Gastroesophageal sphincter (tissue), 4 donors: ENCODE results near the gene ADGRG4. TPM values are rescaled to one million over a fixed set of nuclear protein-coding genes. Genes with fewer than 3 reads are reported as not detected.
"Not testable (repeated sequence)": the region's sequence is repeated elsewhere in the genome, so short reads cannot be mapped to it uniquely, and the experiment has no call there.

ENCODE experiments used
- ATAC-seq: fragments of 150-250 bp; one replicate; pipeline ENCODE4 v1.9.1; 2016; ENCODE audit warnings: mild to moderate bottlenecking, moderate library complexity
- H3K27ac ChIP-seq, 4 donors: fragments of 200-600 bp; sonication (generic) in 3 of 4; 1 replicate in 3 of 4; 2 replicates in 1 of 4; pipeline ENCODE4 v1.5.1; 2016 to 2019
- H3K27me3 ChIP-seq: fragments of 200-600 bp; sonication (generic); one replicate; pipeline ENCODE4 v1.5.1; 2019
- H3K36me3 ChIP-seq, 2 donors: fragments of 200-600 bp; sonication (generic); one replicate each; pipeline ENCODE4 v1.5.1; 2019; ENCODE audit warnings: control low read depth in 1 of 2
- H3K4me1 ChIP-seq, 3 donors: fragments of 200-600 bp; sonication (generic); 1 replicate in 2 of 3; 2 replicates in 1 of 3; pipeline ENCODE4 v1.5.1; 2016 to 2019; ENCODE audit warnings: control low read depth in 2 of 3
- H3K4me3 ChIP-seq, 2 donors: fragments of 200-600 bp; sonication (generic); one replicate each; pipeline ENCODE4 v1.5.1; 2019; ENCODE audit warnings: mild to moderate bottlenecking in 1 of 2, moderate library complexity in 1 of 2
- H3K9me3 ChIP-seq, 3 donors: fragments of 200-600 bp; sonication (generic); one replicate each; pipeline ENCODE4 v1.5.1; 2017 to 2019; ENCODE audit warnings: control low read depth in 2 of 3
- EP300 ChIP-seq: sonication (generic); formaldehyde crosslinking; IDR thresholded peaks from one replicate; pipeline ENCODE4 v1.6.1; 2017; ENCODE audit warnings: antibody characterized with exemption, mild to moderate bottlenecking
- POLR2A ChIP-seq, 2 donors: fragments of 450-650 bp; IDR thresholded peaks; one replicate each; pipeline ENCODE4 v1.6.1; 2017; ENCODE audit warnings: antibody characterized with exemption in 2 of 2, mild to moderate bottlenecking in 2 of 2, moderate library complexity in 1 of 2
- POLR2AphosphoS5 ChIP-seq: sonication (generic); formaldehyde crosslinking; IDR thresholded peaks from one replicate; pipeline ENCODE4 v1.6.1; 2017; ENCODE audit warnings: antibody characterized with exemption
- WGBS, 2 donors: methylation state at CpG; one replicate each; pipeline ENCODE4 v1.1.5; 2018; ENCODE audit warnings: low coverage in 1 of 2; 5-methylcytosine and 5-hydroxymethylcytosine counted together
- total RNA-seq, 4 donors: library from RNA; depleted of rRNA; stranded (reverse); fragments of >200 nt; gene quantifications; one replicate each; pipeline ENCODE4 v1.1.0, GENCODE V29; 2016
- TF ChIP-seq, protein P1 (sequence below), 4 experiments: fragments of 200-600 bp in 2 of 4; fragments of 450-650 bp in 2 of 4; sonication (generic) in 1 of 4; IDR thresholded peaks; one replicate each; pipeline ENCODE4 v1.5.1; 2017 to 2019; ENCODE audit warnings: antibody characterized with exemption in 4 of 4, mild to moderate bottlenecking in 2 of 4, moderate library complexity in 2 of 4

ADGRG4 gene
- total RNA-seq, 4 donors from 2014 or later = 0.04 to 3.2 (median 0.16) TPM; not detected in 1

DNA sequence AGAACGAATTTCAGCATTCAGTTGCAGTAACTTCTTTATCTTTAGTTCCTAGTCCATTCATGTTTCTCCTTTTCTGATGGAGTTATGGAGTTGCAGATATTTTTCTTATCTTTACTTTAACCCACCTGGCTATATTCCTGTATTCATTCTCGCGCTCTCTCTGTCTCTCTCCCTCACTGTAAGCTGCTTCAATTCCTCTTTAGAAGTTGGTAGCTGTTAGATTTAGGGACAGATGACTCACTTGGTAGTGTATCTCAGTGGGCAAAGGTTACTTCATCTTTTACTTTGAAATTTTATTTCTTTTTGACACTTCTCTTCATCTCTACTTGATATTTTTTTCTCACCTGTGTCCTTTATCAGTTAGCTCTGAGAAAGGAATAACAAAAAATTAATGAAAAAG, 137.4 kb downstream of the ADGRG4 start:
- ATAC-seq = no peak

DNA sequence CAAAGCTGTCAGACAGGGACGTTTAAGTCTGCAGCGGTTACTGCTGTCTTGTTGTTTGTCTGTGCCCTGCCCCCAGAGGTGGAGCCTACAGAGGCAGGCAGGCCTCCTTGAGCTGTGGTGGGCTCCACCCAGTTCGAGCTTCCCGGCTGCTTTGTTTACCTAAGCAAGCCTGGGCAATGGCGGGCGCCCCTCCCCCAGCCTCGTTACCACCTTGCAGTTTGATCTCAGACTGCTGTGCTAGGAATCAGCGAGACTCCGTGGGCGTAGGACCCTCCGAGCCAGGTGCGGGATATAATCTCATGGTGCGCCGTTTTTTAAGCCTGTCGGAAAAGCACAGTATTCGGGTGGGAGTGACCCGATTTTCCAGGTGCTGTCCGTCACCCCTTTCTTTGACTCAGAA, 144.9 kb downstream of the ADGRG4 start:
- H3K36me3 ChIP-seq, H3K27me3 ChIP-seq, H3K4me1 ChIP-seq, H3K27ac ChIP-seq, ATAC-seq, H3K9me3 ChIP-seq, H3K4me3 ChIP-seq: not testable (repeated sequence)
- WGBS, 2 donors = no CpG with 5 or more reads among the region's 18 CpGs

More for the DNA sequence above, 137.4 kb downstream of the ADGRG4 start:
- 83% methylated on average over 1 to 3 of the region's 3 CpGs for WGBS, 2 donors
- H3K9me3 ChIP-seq = no peaks in the 10 kb centered on the region
- H3K27me3 ChIP-seq = no peaks in the 10 kb centered on the region
- no peak overlapping the region for H3K4me3 ChIP-seq
- no peak overlapping the region for H3K27ac ChIP-seq
- TF ChIP-seq POLR2AphosphoS5 = no peak
- H3K36me3 ChIP-seq = no peaks in the 10 kb centered on the region
- no peaks in the 10 kb centered on the region for H3K4me1 ChIP-seq

DNA sequence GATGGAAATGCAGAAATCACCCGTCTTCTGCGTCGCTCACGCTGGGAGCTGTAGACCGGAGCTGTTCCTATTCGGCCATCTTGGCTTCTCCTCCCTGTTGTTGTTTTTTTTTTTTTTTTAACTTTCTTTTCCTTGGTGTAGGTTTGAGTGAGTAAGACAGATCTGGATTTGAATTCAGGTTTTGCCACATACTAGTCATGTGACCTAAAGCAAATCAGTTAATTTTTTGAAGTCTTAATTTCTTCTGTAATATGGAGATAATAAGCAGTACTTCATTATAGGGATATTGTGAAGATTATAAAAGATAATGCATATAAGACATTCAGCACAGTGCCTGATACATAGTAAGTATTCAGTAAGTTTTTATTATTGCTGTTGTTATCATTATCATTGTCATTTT, 145.4 kb downstream of the ADGRG4 start:
- Histone ChIP-seq H3K27me3 (no peaks in the 10 kb centered on the region), H3K9me3 (no peaks in the 10 kb centered on the region), H3K27ac (no peak overlapping the region), H3K4me3 (no peak overlapping the region), H3K4me1 (no peaks in the 10 kb centered on the region), H3K36me3 (no peaks in the 10 kb centered on the region)
- TF ChIP-seq EP300 = no peak
- TF ChIP-seq, protein P1, sequence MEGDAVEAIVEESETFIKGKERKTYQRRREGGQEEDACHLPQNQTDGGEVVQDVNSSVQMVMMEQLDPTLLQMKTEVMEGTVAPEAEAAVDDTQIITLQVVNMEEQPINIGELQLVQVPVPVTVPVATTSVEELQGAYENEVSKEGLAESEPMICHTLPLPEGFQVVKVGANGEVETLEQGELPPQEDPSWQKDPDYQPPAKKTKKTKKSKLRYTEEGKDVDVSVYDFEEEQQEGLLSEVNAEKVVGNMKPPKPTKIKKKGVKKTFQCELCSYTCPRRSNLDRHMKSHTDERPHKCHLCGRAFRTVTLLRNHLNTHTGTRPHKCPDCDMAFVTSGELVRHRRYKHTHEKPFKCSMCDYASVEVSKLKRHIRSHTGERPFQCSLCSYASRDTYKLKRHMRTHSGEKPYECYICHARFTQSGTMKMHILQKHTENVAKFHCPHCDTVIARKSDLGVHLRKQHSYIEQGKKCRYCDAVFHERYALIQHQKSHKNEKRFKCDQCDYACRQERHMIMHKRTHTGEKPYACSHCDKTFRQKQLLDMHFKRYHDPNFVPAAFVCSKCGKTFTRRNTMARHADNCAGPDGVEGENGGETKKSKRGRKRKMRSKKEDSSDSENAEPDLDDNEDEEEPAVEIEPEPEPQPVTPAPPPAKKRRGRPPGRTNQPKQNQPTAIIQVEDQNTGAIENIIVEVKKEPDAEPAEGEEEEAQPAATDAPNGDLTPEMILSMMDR (IDR thresholded peaks at IDR 0.05) = no peak
- no peak for TF ChIP-seq POLR2AphosphoS5
- TF ChIP-seq POLR2A (IDR thresholded peaks at IDR 0.05) = no peak
- ATAC-seq = no peak
- WGBS, 2 donors = 100% methylated on average over 1 of the region's 6 CpGs; no CpG with 5 or more reads in 1 of the 2 donors

DNA sequence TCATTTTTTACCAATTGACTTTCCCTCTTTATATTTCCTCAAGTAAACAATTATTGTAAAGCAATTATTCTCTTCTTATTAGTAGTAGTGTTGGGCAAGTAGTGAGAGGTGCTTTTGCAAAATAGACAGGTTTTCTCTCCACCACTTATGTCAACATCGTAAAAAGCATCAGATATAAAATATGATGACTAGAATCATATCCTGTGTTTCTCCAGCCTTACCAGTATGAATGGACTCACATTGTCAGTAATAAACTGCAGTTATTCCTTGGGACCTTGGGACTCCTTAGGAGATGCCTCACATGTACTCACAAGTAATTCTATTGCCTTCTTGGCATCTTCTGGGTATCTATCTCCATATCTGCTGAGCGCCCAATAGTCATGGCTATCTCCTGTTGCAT, 146.5 kb downstream of the ADGRG4 start:
- Histone ChIP-seq H3K27me3 (no peaks in the 10 kb centered on the region), H3K4me3 (no peak overlapping the region), H3K27ac (no peak overlapping the region), H3K36me3 (no peaks in the 10 kb centered on the region), H3K4me1 (no peaks in the 10 kb centered on the region), H3K9me3 (no peaks in the 10 kb centered on the region)
- no peak for TF ChIP-seq POLR2A (IDR thresholded peaks at IDR 0.05)
- WGBS, 2 donors = 73 to 100% methylated on average over 1 to 2 of the region's 2 CpGs
- no peak for ATAC-seq

DNA sequence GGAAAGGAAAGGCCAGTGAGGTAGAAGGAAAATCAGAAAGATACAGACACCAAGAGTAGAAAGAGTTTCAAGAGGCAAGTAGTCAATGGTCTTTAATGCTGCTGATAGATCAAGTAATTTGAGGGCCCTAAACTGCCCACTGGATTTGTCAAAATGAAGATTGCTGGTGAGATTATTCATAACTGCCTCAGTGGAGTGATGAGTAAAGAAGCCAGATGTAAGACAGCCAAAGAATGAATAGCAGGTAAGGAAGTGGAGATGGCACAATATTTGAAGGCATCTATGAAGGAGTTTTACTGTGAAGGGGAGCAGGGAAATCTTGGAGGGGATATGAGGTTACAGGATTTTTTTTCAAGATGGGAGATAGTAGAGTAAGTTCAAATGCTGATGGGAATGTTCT, 147.2 kb downstream of the ADGRG4 start:
- no peak for ATAC-seq
- Histone ChIP-seq H3K27ac (no peak overlapping the region), H3K9me3 (no peaks in the 10 kb centered on the region), H3K36me3 (no peaks in the 10 kb centered on the region), H3K4me3 (no peak overlapping the region), H3K27me3 (no peaks in the 10 kb centered on the region), H3K4me1 (no peaks in the 10 kb centered on the region)
- TF ChIP-seq, protein P1 (IDR thresholded peaks at IDR 0.05) = no peak
- TF ChIP-seq EP300 (no peak), POLR2AphosphoS5 (no peak)

DNA sequence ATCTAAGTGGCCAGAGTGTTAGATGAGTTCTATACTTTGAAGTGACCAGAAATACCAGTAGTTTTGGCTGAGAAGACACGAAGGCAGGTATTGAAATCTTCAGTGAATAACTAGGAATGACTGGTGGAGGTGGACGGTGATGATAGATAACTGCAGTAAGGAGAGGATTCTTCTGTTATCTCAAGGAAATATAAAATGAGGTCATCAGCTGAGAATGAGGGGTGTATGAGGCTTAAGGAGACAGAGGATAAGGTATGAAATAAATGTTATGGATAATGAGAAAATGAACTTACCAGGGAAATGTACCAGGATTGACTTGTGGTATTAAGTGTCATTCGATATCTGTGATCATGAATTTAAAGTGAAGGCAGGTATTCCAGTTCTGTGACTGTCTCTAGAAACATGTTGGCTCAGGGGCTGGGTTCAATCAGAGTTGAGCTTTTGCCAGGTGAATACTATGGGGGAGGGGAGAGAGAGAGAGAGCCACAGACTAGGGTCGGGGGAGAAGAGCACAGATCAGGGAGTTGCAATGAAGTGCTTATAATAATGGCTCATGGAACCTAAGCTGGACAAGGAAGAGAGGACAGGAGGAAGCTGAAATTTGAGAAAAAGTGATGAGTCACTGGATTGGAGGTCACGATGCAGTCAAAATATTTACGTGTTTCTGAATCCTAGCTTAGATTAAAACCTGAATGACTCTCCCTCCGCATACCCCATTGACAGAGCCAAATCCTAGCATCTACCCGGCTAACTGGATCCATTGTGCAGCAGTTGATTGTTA, 149.5 kb downstream of the ADGRG4 start:
- H3K9me3 ChIP-seq = no peaks in the 10 kb centered on the region
- WGBS, 2 donors = 45 to 70% methylated on average over 6 to 8 of the region's 8 CpGs
- H3K4me3 ChIP-seq = no peak overlapping the region
- no peak for ATAC-seq
- no peak for TF ChIP-seq POLR2A (IDR thresholded peaks at IDR 0.05)
- no peak for TF ChIP-seq POLR2AphosphoS5
- TF ChIP-seq, protein P1 (IDR thresholded peaks at IDR 0.05) = no peak
- H3K4me1 ChIP-seq = no peaks in the 10 kb centered on the region
- H3K27me3 ChIP-seq = no peaks in the 10 kb centered on the region
- no peak overlapping the region for H3K27ac ChIP-seq
- H3K36me3 ChIP-seq = no peaks in the 10 kb centered on the region
